Measurements from ENCODE around the gene CHCHD3.

DNA sequence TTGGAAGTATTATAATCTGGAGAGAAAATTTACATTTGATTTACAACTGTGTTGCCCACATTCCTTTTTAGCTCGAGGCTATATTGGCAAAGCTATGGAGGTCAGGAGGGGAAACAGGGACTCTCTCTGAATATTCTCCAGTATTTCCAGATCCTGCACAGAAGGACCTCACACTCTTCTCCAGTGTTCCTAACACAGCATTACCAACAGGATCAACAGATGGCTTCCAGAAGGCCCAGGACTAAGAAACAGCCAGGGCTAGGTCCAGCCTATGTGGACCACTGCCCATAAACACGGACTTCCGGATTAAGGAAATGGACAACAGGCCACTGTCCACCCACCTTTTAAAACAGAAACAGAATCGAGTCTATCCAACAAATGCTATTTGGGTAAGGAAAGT, 65.3 kb downstream of the CHCHD3 start:
- no peak for TF ChIP-seq CTCF (conservative IDR thresholded peaks at IDR 0.05 in 1 of 2, IDR thresholded peaks at IDR 0.05 in 1 of 2; ENCODE audit: low read depth in 1 of 2, low read length in 2 of 2)
- no peak for TF ChIP-seq EZH2 (IDR thresholded peaks at IDR 0.05; ENCODE audit: low read length, missing control alignments)
